Kidney tubule cell (primary cell): Measurements from ENCODE around the gene HOXB3.
"Not testable (repeated sequence)": the region's sequence is repeated elsewhere in the genome, so short reads cannot be mapped to it uniquely, and the experiment has no call there.

Experiments
- DNase-seq: peaks from one replicate; pipeline ENCODE4 v3.0.0-alpha.2; 2018; ENCODE audit warnings: low spot score

HOXB3 gene

DNA sequence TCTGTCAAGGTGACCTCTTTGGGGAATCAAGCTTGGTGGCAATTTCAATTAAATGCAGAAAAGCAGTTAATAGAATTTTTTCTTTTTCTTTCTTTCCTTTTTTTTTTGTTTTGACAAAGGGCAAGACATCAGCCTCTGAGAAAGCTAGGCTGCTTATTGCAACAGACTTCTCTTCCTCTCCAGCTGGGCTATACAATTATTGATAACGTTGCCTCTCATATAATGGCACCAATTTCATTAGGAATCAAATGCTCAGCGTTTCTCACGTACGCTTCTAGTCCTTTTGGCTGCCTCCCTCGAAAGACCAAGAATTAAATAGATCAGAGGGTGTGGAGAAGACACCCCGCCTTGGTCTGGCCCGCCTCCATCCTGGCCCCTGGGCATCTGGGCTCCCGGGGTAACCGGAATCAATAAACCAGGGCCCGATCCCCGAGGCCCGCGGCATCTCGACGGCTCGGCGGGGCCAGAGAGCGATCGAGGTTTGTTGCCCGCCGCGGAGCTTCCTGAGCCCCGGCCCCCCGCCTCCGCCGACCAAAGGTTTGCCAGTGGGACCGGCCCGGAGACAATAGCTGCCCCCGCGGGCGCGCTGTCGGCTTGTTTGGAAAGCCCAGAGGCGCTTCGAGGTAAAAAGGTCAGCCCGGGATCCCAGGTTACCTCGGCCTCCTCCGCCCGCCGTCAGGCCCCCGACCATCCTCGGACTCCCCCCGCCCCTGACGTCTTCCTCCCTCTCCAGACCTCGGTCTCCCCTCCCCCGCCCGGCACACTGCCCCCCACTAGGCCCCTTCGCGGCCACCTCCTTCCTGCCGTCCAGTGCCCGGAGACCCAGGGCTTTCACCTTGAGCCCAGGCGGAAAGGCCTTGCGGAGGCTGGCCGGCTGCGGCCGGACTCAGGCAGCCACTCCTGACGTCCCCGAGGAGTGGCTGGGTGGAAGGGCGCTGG is 63.2 kb downstream of the HOXB3 start:
- no peak for DNase-seq

DNA sequence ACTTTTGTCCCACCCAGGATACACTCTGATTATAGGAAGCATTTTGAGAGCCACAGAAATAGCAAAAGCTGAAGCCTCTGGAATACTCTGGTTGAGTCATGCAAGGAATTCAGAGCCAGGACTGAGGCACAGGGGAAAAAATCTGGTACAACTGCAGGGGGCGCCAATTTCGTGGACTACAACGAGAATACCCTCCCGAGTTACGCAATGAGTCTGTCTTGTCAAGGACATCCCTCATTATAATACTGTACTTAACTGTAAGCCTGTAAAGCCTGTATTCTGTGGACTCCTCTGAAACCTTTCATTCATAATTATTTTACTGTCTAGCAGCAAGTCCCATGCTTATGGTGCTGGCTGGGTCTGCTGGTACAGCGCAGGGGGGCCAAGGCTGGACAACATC is 67.0 kb downstream of the HOXB3 start:
- DNase-seq, result no peak

DNA sequence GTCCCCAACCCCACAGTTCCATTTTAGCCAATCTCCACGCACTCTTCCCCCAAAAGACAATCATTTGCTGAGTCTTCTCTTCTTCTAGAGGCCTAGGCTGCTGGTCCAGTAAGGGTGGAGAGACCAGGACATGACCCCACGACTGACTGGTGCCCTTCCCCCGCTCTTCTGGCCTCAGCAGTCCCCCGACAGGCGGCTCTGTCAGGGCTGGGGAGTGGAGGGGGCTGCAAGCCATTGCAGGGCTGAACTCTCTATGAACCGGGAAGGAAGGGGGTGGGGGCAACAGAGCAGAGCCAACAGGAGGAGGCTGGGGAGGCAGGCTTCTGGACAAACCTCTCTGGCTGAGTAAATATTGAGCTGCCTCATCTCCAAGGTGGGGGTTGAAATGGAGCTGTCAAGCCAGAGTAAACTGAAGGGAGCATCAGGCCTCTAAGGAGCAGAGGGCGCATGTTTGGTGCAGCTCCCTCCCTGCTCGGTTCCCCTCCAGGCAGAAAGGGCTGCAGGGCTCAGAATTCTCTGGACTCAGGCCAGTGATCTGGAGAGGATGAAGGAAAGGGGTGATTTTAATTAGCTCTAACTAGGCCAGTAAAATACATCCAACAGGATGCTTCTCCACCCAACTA is 67.9 kb downstream of the HOXB3 start:
- peak; percentile 68 for DNase-seq

DNA sequence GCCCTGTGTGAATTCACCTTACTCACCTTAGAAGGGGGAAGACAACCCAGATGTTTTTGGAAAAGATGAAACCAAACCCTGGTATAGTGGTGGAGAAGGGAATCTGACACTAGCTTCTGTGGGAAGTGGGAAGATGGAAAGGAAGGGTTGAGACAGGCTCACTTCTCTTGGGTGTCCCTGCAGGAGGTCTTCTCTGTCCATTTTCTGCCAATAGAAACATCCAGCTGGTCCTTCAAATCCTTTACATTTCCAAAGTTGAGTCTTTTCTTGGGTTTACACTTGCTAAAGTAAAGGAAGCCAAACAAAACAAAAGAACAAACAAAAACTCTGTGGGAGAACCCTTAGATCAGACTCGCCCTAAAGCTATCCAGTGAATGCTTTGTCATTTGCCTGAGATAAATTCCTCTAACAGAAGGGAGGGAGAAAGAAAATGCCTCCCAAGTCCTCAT is 69.4 kb downstream of the HOXB3 start:
- DNase-seq, result no peak

DNA sequence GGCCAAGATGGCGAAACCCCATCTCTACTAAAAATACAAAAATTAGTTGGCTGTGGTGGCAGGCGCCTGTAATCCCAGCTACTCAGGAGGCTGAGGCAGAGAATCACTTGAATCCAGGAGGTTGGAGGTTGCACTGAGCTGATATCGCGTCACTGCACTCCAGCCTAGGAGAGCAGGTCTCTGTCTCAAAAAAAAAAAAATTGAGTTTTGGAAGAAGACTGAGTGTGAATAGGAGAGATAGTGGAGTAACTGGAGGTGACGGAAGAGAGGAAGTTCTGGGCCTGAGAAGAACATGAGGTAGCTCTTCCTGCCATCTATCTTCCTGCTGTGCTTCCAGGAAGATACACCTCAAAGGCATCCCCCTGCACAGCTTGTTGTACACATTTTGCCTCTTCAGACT is 70.6 kb downstream of the HOXB3 start:
- DNase-seq, result no peak

DNA sequence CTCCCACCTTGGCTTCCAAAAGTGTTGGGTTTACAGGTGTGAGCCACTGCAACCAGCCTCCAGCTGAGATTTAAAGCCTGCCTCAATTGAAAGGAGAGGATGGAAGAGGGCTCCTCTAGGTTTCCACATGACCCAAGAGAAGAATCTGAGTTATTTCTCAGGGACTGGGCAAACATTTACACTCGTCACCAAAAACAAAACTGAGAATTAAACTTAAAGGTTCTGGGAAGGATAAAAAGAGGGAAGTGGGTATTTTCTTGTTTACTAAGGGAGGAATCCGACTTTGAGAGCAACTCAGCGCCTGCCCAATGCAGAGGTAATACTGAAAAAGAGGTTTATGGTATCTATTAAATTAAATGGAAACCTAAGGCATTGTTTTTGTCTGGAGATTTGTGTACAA is 72.6 kb downstream of the HOXB3 start:
- no peak for DNase-seq

GRCh38 chr17:48515925-48516900 is 73.8 kb downstream of the HOXB3 start:
- no peak for DNase-seq

DNA sequence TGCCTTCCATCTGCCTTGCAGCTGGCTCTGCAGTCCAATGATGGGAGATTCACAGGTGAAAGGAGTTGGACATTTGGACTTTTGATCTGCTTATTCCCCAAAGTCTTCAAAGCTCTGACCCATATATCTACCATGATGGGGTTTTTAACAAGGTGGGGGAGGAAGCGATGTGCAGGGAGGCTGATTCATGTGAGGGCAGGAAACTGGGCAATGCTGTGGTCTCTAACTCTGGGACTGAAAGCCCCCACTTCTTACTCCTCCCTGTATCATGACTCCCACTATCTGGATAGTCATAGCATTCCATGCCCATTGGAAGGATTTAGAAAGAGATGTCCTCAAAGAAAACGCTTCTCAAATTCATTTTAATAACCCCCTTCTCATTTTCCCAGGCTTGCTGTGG is 75.6 kb downstream of the HOXB3 start:
- DNase-seq, result no peak

GRCh38 chr17:48513666-48514455 is 76.2 kb downstream of the HOXB3 start:
- no peak for DNase-seq

- no peak for DNase-seq
Observed at GRCh38 chr17:48513097-48513496, 76.9 kb downstream of the HOXB3 start.

DNA sequence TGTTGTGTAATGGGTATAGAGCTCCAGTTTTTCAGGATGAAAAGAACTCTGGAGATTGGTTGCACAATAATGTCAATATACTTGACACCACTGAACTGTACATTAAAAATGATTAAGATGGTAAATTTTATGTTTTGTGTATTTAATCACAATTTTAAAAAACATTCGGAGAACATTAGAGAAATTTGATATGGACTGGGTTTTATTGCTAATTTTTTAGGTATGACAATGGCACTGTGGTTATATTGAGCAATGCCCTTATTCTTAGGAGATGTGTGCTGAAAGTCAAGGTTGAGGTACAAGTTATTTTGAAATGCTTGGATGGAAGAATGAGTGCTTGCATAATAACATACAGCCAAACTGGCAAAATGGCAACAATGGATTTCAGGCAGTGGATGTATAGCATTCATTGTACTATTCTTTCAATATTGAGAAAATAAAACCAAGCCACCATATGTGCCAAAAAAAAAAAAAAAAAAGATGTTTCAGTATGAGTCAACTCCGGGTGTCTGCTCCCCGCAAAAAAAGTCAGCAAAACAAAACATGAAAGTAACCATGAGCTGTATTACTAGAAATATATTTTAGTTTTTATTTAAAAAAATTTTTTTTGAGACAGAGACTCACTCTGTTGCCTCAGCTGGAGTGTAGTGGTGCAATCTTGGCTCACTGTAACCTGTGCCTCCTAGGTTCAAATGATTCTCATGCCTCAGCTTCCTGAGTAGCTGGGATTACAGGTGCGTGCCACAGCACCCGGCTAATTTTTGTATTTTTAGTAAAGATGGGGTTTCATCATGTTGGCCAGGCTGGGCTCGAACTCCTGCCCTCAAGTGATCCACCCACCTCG is 79.1 kb downstream of the HOXB3 start:
- DNase-seq, result no peak

DNA sequence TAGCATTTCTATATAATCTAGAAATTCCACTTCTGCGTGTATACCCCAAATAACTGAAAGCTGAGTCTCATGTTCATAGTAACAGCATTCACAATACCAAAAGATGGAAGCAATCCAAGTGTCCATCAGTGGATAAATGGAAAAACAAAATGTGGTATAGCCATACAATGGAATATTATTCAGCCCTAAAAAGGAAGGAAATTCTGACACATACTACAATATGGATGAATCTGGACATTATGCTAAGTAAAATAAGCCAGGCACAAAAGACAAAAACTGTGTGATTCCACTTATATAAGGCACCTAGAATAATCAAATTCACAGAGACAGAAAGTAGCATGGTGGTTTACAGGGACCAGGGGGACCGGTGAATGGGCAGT is 79.7 kb downstream of the HOXB3 start:
- DNase-seq, result no peak

DNA sequence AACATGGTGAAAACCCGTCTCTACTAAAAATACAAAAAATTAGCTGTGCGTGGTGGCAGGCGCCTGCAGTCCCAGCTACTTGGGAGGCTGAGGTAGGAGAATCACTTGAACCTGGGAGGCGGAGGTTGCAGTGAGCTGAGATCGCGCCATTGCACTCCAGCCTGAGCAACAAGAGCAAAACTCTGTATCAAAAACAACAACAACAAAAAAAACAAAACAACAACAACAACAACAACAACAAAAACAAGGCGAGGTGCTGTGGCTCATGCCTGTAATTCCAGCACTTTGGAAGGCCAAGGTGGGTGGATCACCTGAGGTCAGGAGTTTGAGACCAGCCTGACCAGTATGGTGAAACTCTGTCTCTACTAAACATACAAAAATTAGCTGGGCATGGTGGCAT is 80.3 kb downstream of the HOXB3 start:
- not testable (repeated sequence) for DNase-seq

GRCh38 chr17:48506246-48506645 is 83.8 kb downstream of the HOXB3 start:
- DNase-seq, result no peak

- DNase-seq, result peak; percentile 94
Observed at GRCh38 chr17:48505788-48506187, 84.3 kb downstream of the HOXB3 start.

DNA sequence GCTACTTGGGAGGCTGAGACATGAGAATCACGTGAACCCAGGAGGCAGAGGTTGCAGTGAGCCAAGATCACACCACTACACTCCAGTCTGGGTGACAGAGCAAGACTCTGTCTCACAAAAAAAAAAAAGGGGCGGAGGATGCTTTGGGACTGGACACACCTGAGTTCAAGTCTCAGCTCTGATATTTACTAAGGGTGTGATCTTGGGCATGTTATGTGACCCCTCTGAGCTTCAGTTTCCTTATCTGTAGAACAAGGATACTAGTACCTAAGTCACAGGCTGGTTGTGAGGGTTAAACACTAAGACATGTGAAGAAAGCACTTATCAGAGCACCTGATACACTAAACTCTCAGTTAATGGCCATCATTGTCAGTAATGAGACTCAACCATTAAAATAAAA is 85.1 kb downstream of the HOXB3 start:
- DNase-seq, result no peak

DNA sequence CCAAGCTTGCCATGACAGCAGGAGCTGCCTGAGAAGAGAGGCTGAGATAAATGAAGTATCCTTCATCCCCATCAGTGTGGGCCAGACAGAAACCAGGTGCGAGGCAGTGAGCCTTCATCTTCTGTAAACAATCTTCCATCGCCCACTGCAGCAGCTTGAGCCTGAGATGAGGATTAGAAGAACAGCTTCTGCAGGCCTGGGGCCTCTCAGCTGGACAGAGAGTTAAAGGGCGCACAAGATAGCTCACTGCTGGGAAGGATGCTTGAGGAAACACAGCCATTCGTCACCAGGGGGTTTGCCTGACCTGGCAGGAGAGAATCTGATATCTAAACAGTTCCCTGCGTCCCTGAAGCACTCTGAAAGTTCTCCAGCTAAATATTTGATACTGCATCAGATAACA is 86.3 kb downstream of the HOXB3 start:
- DNase-seq, result no peak

DNA sequence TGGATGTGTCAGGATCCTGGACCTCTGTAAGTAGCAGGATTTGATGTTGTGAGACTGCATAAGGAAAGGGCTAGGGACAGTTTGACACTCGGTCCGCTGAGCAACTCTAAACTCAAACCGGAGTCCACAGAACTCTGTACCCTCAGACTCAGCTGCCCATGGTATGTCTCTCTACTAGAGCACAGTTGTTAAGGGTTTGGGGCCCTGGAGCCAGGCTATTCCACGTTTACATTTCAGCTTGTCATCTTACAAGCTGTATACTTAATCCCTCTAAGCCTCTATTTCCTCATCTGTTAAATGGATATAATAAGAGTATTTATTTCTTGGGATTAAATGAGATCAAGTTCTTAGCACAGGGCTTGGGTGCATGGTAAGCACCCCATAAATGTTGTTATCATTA is 87.1 kb downstream of the HOXB3 start:
- DNase-seq, result no peak

GRCh38 chr17:48502312-48502711 is 87.7 kb downstream of the HOXB3 start:
- no peak for DNase-seq
